Heart right ventricle (tissue), 16 donors: ENCODE data around the gene ACTR5. TPM values are rescaled to one million over a fixed set of nuclear protein-coding genes. Genes with fewer than 3 reads are reported as not detected.

ENCODE experiments used
- ATAC-seq, 8 donors: fragments of 200-7000 bp; cut with Tn5 transposase; one replicate each; pipeline ENCODE4 v1.9.1; 2020; ENCODE audit warnings: mild to moderate bottlenecking in 8 of 8, moderate library complexity in 8 of 8, moderate number of reproducible peaks in 1 of 8
- DNase-seq, 2 donors: peaks; one replicate each; pipeline ENCODE4 v3.0.0-alpha.2; 2020
- H3K27ac ChIP-seq, 10 donors: fragments of 200-600 bp; sonication (generic) in 2 of 10; one replicate each; pipeline versions ENCODE4 v1.5.0 to v1.8.0; 2020 to 2022; ENCODE audit warnings: mild to moderate bottlenecking in 3 of 10
- H3K27me3 ChIP-seq, 7 donors: fragments of 200-600 bp; one replicate each; pipeline ENCODE4 v1.8.0; 2021 to 2022; ENCODE audit warnings: mild to moderate bottlenecking in 2 of 7
- H3K36me3 ChIP-seq, 9 donors: fragments of 200-600 bp; sonication (generic) in 1 of 9; one replicate each; pipeline versions ENCODE4 v1.5.0 to v1.8.0; 2020 to 2022; ENCODE audit warnings: mild to moderate bottlenecking in 2 of 9
- H3K4me1 ChIP-seq, 9 donors: fragments of 200-600 bp; sonication (generic) in 1 of 9; one replicate each; pipeline versions ENCODE4 v1.5.0 to v1.8.0; 2020 to 2022; ENCODE audit warnings: mild to moderate bottlenecking in 4 of 9
- H3K4me3 ChIP-seq, 10 donors: fragments of 200-600 bp; sonication (generic) in 2 of 10; one replicate each; pipeline versions ENCODE4 v1.5.0 to v1.8.0; 2020 to 2022; ENCODE audit warnings: mild to moderate bottlenecking in 7 of 10, moderate library complexity in 2 of 10
- H3K9me3 ChIP-seq, 11 donors: fragments of 200-600 bp in 10 of 11; sonication (generic) in 2 of 11; one replicate each; pipeline versions ENCODE4 v1.5.0 to v1.8.0; 2013 to 2022; ENCODE audit warnings: mild to moderate bottlenecking in 2 of 11, control low read depth in 1 of 11, moderate library complexity in 1 of 11
- WGBS, 2 donors: extraction: QIAGEN DNeasy Blood & Tissue Kit; methylation state at CpG; one replicate each; pipeline ENCODE4 v1.1.7; 2013; ENCODE audit warnings: inconsistent platforms in 1 of 2; 5-methylcytosine and 5-hydroxymethylcytosine counted together
- intact Hi-C, 10 donors: fragments of 100-400 bp; cut with DNase I; formaldehyde crosslinking; loops; one replicate each; pipeline versions ENCODE4 v1.11.1 to v1.14.2; 2022
- polyA plus RNA-seq, 2 donors: library from polyadenylated mRNA; stranded (reverse); fragments of 200-250 nt; gene quantifications; one replicate each; pipeline ENCODE4 v1.2.3, GENCODE V29; 2013
- total RNA-seq, 10 donors: library from RNA; stranded (reverse); fragmentation: NEBNext Ultra II Directional in 3 of 10; extraction: Animal tissue kit (Norgen Biotek cat#: 25700) in 3 of 10; gene quantifications; one replicate each; pipeline versions ENCODE4 v1.2.1 to v1.2.4, GENCODE V29; 2021 to 2023
- TF ChIP-seq, protein P1 (sequence below), 9 donors: fragments of 200-600 bp; sonication (generic) in 2 of 9; IDR thresholded peaks; one replicate each; pipeline versions ENCODE4 v1.5.0 to v1.8.0; 2021 to 2022; ENCODE audit warnings: antibody characterized with exemption in 9 of 9, mild to moderate bottlenecking in 5 of 9, moderate library complexity in 1 of 9
- donor health status: Arrhythmogenic right ventricular cardiomyopathy.
- donor health status: ischemic (EF 13 %, LVEDD 7.1; RV severe dilation, severe dysfunction).
- donor health status: healthy with polysubstance abuse.
- donor health status: DM: no; HTN: yes; CAD: no.
- donor health status: DM: no; HTN: no; CAD: no.
- donor health status: ischemic (EF 25% LVEDD 6.9; RV normal size, moderate dysfunction).
- donor health status: ischemic (EF 25% LVEDD 5.7; RV mildly dilated, moderate dysfunction).
- donor health status: healthy.
- donor health status: DM: yes; HTN: yes; CAD: no.
- donor health status: Ischemic cardiomyopathy.
- donor health status: ischemic (EF 35%, LVEDD 5.7; RV mildly dilated, moderate dysfunction).
- donor health status: nonischemic (EF 11% LVEDD 7.7; RV severe dilation, severe dysfunction).
- donor health status: DM: yes; HTN: yes; CAD: no.
- donor health status: PGD.
- donor health status: ischemic (EF 29% LVEDD 5.4; RV normal size, mild dysfunction).
- donor health status: nonischemic (EF 23%, LVEDD 6.1; RV moderate dilation, normal function).

The ACTR5 gene
- total and polyA plus RNA-seq, 12 donors, result 1.5 to 5.4 (median 2.8) TPM

DNA sequence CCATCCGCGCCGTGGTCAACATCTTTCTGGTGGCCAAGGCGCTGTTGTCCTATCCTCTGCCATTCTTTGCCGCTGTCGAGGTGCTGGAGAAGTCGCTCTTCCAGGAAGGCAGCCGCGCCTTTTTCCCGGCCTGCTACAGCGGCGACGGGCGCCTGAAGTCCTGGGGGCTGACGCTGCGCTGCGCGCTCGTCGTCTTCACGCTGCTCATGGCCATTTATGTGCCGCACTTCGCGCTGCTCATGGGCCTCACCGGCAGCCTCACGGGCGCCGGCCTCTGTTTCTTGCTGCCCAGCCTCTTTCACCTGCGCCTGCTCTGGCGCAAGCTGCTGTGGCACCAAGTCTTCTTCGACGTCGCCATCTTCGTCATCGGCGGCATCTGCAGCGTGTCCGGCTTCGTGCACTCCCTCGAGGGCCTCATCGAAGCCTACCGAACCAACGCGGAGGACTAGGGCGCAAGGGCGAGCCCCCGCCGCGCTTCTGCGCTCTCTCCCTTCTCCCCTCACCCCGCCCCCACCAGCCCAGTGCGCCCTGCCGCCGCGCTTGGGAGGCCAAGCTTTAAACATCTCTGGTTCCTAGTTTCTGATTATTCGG lies 20.0 kb upstream of the ACTR5 start:
- H3K4me3 ChIP-seq, result no peak overlapping the region
- TF ChIP-seq, protein P1, sequence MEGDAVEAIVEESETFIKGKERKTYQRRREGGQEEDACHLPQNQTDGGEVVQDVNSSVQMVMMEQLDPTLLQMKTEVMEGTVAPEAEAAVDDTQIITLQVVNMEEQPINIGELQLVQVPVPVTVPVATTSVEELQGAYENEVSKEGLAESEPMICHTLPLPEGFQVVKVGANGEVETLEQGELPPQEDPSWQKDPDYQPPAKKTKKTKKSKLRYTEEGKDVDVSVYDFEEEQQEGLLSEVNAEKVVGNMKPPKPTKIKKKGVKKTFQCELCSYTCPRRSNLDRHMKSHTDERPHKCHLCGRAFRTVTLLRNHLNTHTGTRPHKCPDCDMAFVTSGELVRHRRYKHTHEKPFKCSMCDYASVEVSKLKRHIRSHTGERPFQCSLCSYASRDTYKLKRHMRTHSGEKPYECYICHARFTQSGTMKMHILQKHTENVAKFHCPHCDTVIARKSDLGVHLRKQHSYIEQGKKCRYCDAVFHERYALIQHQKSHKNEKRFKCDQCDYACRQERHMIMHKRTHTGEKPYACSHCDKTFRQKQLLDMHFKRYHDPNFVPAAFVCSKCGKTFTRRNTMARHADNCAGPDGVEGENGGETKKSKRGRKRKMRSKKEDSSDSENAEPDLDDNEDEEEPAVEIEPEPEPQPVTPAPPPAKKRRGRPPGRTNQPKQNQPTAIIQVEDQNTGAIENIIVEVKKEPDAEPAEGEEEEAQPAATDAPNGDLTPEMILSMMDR (IDR thresholded peaks at IDR 0.05), result no peak
- H3K36me3 ChIP-seq, result peaks cover 0 to 9% (median 0%) of the 10 kb centered on the region in 9 donors
- 2 to 4% methylated on average over 56 of the region's 56 CpGs for WGBS, 2 donors
- no peak overlapping the region for H3K27ac ChIP-seq
- no peaks in the 10 kb centered on the region for H3K9me3 ChIP-seq
- peaks cover 74 to 100% (median 100%) of the 10 kb centered on the region in 7 donors for H3K27me3 ChIP-seq
- ATAC-seq, result no peak
- intact Hi-C loops, result loop anchor here in 1 of 10 donors (5.0 kb wide), 1 partner anchor 76 kb away; no protein-coding TSS in a partner anchor
- no peak for DNase-seq
- peaks cover 0 to 73% (median 55%) of the 10 kb centered on the region in 9 donors for H3K4me1 ChIP-seq

DNA sequence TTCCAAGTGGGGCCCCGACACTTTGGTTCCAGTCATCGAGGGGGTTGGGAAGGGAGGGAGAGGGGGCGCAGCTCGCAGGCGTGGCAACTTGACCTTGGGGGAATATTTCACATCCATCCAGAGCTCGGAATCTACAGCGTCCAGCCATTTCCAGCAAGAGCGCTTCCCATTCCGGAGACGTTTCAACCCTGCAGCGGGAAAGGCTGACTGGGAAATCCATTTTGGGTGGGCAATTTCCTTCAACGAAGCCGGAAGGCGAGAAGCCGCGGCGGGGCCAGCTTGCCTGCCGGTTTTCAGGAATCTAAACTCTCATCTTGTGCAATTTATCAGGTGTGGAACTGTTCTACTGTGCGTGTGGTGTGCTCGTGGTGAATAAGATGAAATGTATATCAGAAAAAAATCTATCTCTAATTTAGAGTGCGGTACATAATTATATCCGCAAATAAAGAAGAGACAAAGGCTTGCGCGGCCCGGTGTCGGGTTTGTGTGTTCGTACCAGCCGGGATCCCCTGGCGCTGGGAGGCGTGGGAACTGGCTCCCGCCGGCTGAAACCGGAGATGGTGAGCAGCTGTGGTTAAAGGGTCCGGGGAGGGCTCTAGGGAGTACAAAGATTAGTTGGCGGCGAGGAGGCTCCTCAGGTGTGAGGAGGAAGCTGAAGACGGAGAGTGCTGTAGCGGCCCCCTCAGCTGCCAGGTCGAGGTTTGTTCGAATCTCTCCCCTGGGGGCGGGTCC lies 19.2 kb upstream of the ACTR5 start:
- intact Hi-C loops, result loop anchor here in 1 of 10 donors (5.0 kb wide), 1 partner anchor 77 kb away; no protein-coding TSS in a partner anchor
- Histone ChIP-seq H3K4me1 (peaks cover 0 to 70% (median 48%) of the 10 kb centered on the region in 9 donors), H3K9me3 (no peaks in the 10 kb centered on the region), H3K27ac (no peak overlapping the region), H3K4me3 (no peak overlapping the region), H3K36me3 (peaks cover 0 to 9% (median 0%) of the 10 kb centered on the region in 9 donors), H3K27me3 (peaks cover 66 to 100% (median 100%) of the 10 kb centered on the region in 7 donors)
- 2% methylated on average over 41 of the region's 41 CpGs for WGBS, 2 donors
- TF ChIP-seq, protein P1 (IDR thresholded peaks at IDR 0.05), result no peak
- DNase-seq (no peak), ATAC-seq (no peak)

DNA sequence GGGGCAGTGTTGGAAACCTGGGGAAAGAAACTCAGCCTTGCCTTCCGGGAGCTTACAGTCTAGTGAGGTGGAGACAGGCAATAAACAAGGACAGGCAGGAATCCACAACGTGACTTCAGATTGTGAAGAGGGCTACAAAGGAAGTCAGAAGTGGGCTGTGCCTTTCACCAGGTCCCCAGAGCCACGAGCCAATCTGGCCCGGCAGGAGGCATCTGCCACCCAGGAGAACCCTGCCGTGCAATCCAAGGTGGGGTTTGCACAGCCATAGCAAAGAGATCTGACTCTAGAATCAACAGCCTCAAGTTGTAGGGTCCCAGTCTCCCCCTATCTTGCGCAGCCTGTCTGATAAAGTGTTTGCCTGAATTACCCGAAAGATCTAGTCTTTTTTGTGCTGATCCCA lies 18.5 kb upstream of the ACTR5 start:
- ATAC-seq (no peak), DNase-seq (no peak)
- H3K4me1 ChIP-seq, result peaks cover 0 to 66% (median 48%) of the 10 kb centered on the region in 9 donors
- H3K9me3 ChIP-seq, result no peaks in the 10 kb centered on the region
- H3K27ac ChIP-seq, result no peak overlapping the region
- H3K4me3 ChIP-seq, result no peak overlapping the region
- peaks cover 0 to 9% (median 0%) of the 10 kb centered on the region in 9 donors for H3K36me3 ChIP-seq
- peaks cover 59 to 100% (median 100%) of the 10 kb centered on the region in 7 donors for H3K27me3 ChIP-seq
- TF ChIP-seq, protein P1 (IDR thresholded peaks at IDR 0.05), result no peak
- WGBS, 2 donors, result 5 to 7% methylated on average over 7 of the region's 7 CpGs
- intact Hi-C loops, result loop anchor here in 9 of 10 donors (2.0 to 10.0 kb wide), 5 partner anchors 72 to 165 kb away; no protein-coding TSS in a partner anchor

DNA sequence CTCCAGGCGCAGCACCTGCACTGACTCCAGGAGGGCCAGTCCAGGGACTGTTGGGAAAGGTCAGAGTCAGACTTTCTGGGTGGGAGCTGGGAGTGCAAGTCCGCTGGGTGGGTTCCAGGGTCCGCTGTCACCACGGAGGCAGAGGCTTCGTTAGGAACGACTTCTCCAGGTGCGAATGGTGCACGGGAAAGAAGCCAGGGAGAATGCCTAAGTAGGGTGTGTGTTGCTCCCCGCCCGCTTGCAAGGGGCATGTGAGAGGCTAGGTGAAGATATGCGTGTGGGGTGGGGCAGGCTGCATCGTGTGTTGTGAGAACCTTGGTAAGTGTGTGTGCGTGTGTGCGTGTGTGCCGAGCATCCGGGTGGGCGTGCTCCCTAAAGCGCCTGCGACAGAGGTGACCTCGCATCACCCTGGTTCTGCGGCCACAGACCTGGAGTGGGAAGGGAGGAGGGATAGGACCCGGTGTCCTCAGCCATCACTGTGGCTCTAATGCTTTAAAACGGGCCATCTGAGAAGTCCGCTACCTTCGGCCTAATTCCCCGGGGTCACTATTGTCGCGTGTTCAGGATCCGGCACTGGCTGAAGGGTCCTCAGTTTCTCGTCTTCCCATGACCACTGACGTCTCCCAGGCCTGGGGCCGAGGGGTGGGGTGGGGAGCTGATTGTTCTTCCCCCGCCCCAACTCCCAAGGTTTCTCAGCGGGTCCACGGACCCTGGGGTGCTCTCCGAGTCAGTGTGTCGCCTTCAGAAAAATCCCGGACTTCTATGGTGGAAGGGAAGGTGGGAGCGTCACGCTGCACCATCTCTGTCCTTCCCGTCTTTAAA lies 17.9 kb upstream of the ACTR5 start:
- Histone ChIP-seq H3K36me3 (peaks cover 0 to 9% (median 0%) of the 10 kb centered on the region in 9 donors), H3K27me3 (peaks cover 53 to 100% (median 100%) of the 10 kb centered on the region in 7 donors), H3K9me3 (no peaks in the 10 kb centered on the region), H3K27ac (no peak overlapping the region), H3K4me3 (peak overlapping the region in 6 of 10 donors; percentile 13 to 46 (median 28)), H3K4me1 (peaks cover 0 to 60% (median 48%) of the 10 kb centered on the region in 9 donors)
- ATAC-seq, result peak in 1 of 8 donors; percentile 13
- TF ChIP-seq, protein P1 (IDR thresholded peaks at IDR 0.05), result no peak
- WGBS, 2 donors, result 3 to 4% methylated on average over 41 of the region's 41 CpGs
- no peak for DNase-seq
- intact Hi-C loops, result loop anchor here in 8 of 10 donors (2.0 to 10.0 kb wide), 4 partner anchors 73 to 164 kb away; no protein-coding TSS in a partner anchor
